GM23338 (cell line): ENCODE measurements around the gene PDSS2. TPM values are rescaled to one million over a fixed set of nuclear protein-coding genes. Genes with fewer than 3 reads are reported as not detected.

Experiments
- ATAC-seq: fragments of 200-7000 bp; cut with Tn5 transposase; 3 replicates; pipeline ENCODE4 v1.9.1; 2020
- DNase-seq: peaks from one replicate; pipeline ENCODE4 v3.0.0-alpha.2; 2015; ENCODE audit warnings: low spot score
- H2AFZ ChIP-seq: fragments of 200-600 bp; sonication (generic); 2 replicates; pipeline ENCODE4 v1.8.0; 2016; ENCODE audit warnings: antibody characterized with exemption, mild to moderate bottlenecking, moderate library complexity
- H3F3A ChIP-seq: fragments of 200-600 bp; sonication (generic); replicated peaks from 2 replicates; pipeline ENCODE4 v1.8.0; 2017; ENCODE audit warnings: antibody characterized with exemption, mixed run types, low read depth
- H3K27ac ChIP-seq: fragments of 200-600 bp; sonication (generic); 2 replicates; pipeline ENCODE4 v1.6.1; 2016; ENCODE audit warnings: low read depth
- H3K27me3 ChIP-seq: fragments of 200-600 bp; sonication (generic); 2 replicates; pipeline ENCODE4 v1.8.0; 2016; ENCODE audit warnings: mild to moderate bottlenecking, mixed run types, moderate library complexity; ENCODE audit not compliant: insufficient read depth
- H3K36me3 ChIP-seq: fragments of 200-600 bp; sonication (generic); 2 replicates; pipeline ENCODE4 v1.8.0; 2016; ENCODE audit warnings: mild to moderate bottlenecking; ENCODE audit not compliant: insufficient read depth
- H3K4me1 ChIP-seq: fragments of 200-600 bp; sonication (generic); 2 replicates; pipeline ENCODE4 v1.8.0; 2016; ENCODE audit warnings: mild to moderate bottlenecking, moderate library complexity; ENCODE audit not compliant: insufficient read depth
- H3K4me2 ChIP-seq: fragments of 200-600 bp; sonication (generic); 2 replicates; pipeline ENCODE4 v1.7.1; 2017; ENCODE audit warnings: mixed run types
- H3K4me3 ChIP-seq: fragments of 200-600 bp; sonication (generic); 2 replicates; pipeline ENCODE4 v1.6.1; 2016; ENCODE audit warnings: mixed run types
- H3K79me2 ChIP-seq: fragments of 200-600 bp; sonication (generic); replicated peaks from 2 replicates; pipeline ENCODE4 v1.8.0; 2017; ENCODE audit warnings: mild to moderate bottlenecking; ENCODE audit not compliant: insufficient read depth
- H3K9me2 ChIP-seq: fragments of 200-600 bp; sonication (generic); 2 replicates; pipeline ENCODE4 v1.8.0; 2017; ENCODE audit not compliant: insufficient read depth
- H4K20me1 ChIP-seq: fragments of 200-600 bp; sonication (generic); replicated peaks from 2 replicates; pipeline ENCODE4 v1.8.0; 2017; ENCODE audit warnings: mild to moderate bottlenecking; ENCODE audit not compliant: insufficient read depth
- H3K27ac Mint-ChIP-seq: 2 replicates; pipeline ENCODE4 v1.8.0; 2020; ENCODE audit warnings: inconsistent platforms, mild to moderate bottlenecking, moderate library complexity, mixed read lengths
- H3K27me3 Mint-ChIP-seq: 3 replicates; pipeline ENCODE4 v1.8.0; 2022; ENCODE audit warnings: low read depth, mild to moderate bottlenecking, moderate library complexity, mixed read lengths, inconsistent platforms; ENCODE audit not compliant: insufficient read depth, poor library complexity
- H3K36me3 Mint-ChIP-seq: 3 replicates; pipeline ENCODE4 v1.8.0; 2021; ENCODE audit warnings: low read depth, mild to moderate bottlenecking, inconsistent platforms, moderate library complexity, mixed read lengths
- H3K4me1 Mint-ChIP-seq: 3 replicates; pipeline ENCODE4 v1.8.0; 2020; ENCODE audit warnings: mild to moderate bottlenecking, inconsistent platforms, mixed read lengths
- H3K4me3 Mint-ChIP-seq: 3 replicates; pipeline ENCODE4 v1.8.0; 2021; ENCODE audit warnings: moderate library complexity, mild to moderate bottlenecking, inconsistent platforms, mixed read lengths
- H3K9me3 Mint-ChIP-seq: 3 replicates; pipeline ENCODE4 v1.8.0; 2020; ENCODE audit warnings: moderate library complexity, mild to moderate bottlenecking, inconsistent platforms, mixed read lengths
- EZH2 ChIP-seq: fragments of 200-600 bp; sonication (generic); IDR thresholded peaks from one replicate; pipeline ENCODE4 v1.8.0; 2017; ENCODE audit warnings: antibody characterized with exemption, mild to moderate bottlenecking, low read depth; ENCODE audit not compliant: unreplicated experiment
- EZH2phosphoT487 ChIP-seq: fragments of 200-600 bp; sonication (generic); IDR thresholded peaks from one replicate; pipeline ENCODE4 v1.8.1; 2018; ENCODE audit warnings: antibody characterized with exemption; ENCODE audit not compliant: unreplicated experiment
- JUNB ChIP-seq: IDR thresholded peaks from one replicate; pipeline ENCODE4 v1.6.1; 2016; ENCODE audit warnings: antibody characterized with exemption; ENCODE audit not compliant: unreplicated experiment
- NANOG ChIP-seq: IDR thresholded peaks from 2 replicates; pipeline ENCODE4 v1.6.1; 2016; ENCODE audit warnings: antibody characterized with exemption, borderline replicate concordance
- POLR2AphosphoS5 ChIP-seq: IDR thresholded peaks from 2 replicates; pipeline ENCODE4 v1.6.1; 2016; ENCODE audit warnings: antibody characterized with exemption, low read depth
- STAT1 ChIP-seq: IDR thresholded peaks from one replicate; pipeline ENCODE4 v1.6.1; 2016; ENCODE audit warnings: antibody characterized with exemption; ENCODE audit not compliant: unreplicated experiment
- ZNF331 ChIP-seq: fragments of 250-450 bp; sonication (Bioruptor Pico); IDR thresholded peaks from 2 replicates; pipeline ENCODE4 v1.5.0; 2020; ENCODE audit warnings: low read depth, mild to moderate bottlenecking, moderate library complexity
- polyA plus RNA-seq: library from polyadenylated mRNA; unstranded; fragments of >200 nt; fragmentation: Nextera tagmentation; extraction: Ambion mirVana; gene quantifications from 2 replicates; pipeline ENCODE4 v1.2.1, GENCODE V29; 2016
- total RNA-seq: library from RNA; depleted of rRNA; stranded (reverse); fragments of >200 nt; shearing (Covaris generic); gene quantifications from 2 replicates; pipeline ENCODE4 v1.2.3, GENCODE V29; 2014
- TF ChIP-seq, protein P1 (sequence below): IDR thresholded peaks from 2 replicates; pipeline ENCODE4 v1.6.1; 2016; ENCODE audit warnings: antibody characterized with exemption
- TF ChIP-seq, protein P2 (sequence below): IDR thresholded peaks from one replicate; pipeline ENCODE4 v1.6.1; 2018; ENCODE audit warnings: antibody characterized with exemption; ENCODE audit not compliant: unreplicated experiment
- TF ChIP-seq, protein P3 (sequence below): fragments of 250-450 bp; sonication (Bioruptor Pico); IDR thresholded peaks from 2 replicates; pipeline ENCODE4 v1.5.0; 2020; ENCODE audit warnings: mild to moderate bottlenecking, moderate library complexity
- TF ChIP-seq, protein P4 (sequence below), 2 experiments: fragments of 200-600 bp in 1 of 2; sonication (generic) in 1 of 2; conservative IDR thresholded peaks; 2 replicates each; pipeline versions ENCODE4 v1.5.1 to v1.6.1; 2016 to 2017; ENCODE audit warnings: antibody characterized with exemption in 2 of 2, low read depth in 2 of 2, mild to moderate bottlenecking in 2 of 2, moderate library complexity in 1 of 2

Gene PDSS2
- total and polyA plus RNA-seq, 2 experiments from 2014 or later, result 7.3 to 16.7 TPM

DNA sequence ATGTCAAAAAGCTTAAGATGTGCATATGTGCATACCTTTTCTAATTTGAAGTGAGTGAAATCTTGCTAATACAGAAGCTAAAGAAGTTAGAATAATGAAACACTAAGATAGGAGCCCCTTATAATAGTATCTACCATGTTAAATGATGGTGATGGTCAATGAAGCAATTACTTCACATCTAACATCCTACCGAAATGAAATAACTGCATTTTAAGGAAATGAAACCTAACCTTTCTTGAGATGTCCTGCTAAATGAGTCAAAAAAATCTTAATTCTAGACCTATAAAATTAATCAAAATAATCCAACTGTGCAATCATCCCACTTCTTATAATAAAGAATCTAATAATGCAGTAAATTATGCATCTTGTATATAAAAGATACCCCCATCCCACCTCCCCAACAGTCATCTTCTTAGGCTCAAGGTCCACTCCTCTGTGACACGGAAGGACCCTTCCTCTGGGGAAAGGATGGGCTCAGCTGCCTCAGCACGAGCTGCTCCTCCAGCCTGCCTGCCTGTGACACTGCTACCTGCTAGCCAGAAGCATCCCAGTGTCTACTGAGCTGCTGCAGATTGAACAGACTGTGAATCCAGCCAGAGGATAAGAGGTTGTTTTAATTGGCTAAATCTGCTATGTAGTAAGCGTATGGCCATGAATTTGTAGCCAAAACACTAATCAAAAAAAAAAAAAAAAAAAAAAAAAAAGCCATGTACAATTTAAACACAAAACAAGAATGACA is 214.5 kb downstream of the PDSS2 start:
- TF ChIP-seq, protein P1, sequence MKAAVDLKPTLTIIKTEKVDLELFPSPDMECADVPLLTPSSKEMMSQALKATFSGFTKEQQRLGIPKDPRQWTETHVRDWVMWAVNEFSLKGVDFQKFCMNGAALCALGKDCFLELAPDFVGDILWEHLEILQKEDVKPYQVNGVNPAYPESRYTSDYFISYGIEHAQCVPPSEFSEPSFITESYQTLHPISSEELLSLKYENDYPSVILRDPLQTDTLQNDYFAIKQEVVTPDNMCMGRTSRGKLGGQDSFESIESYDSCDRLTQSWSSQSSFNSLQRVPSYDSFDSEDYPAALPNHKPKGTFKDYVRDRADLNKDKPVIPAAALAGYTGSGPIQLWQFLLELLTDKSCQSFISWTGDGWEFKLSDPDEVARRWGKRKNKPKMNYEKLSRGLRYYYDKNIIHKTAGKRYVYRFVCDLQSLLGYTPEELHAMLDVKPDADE, result no peak
- TF ChIP-seq EZH2phosphoT487 (no peak), POLR2AphosphoS5 (no peak), NANOG (no peak), STAT1 (no peak), EZH2 (no peak), ZNF331 (no peak), JUNB (no peak)
- TF ChIP-seq, protein P2, sequence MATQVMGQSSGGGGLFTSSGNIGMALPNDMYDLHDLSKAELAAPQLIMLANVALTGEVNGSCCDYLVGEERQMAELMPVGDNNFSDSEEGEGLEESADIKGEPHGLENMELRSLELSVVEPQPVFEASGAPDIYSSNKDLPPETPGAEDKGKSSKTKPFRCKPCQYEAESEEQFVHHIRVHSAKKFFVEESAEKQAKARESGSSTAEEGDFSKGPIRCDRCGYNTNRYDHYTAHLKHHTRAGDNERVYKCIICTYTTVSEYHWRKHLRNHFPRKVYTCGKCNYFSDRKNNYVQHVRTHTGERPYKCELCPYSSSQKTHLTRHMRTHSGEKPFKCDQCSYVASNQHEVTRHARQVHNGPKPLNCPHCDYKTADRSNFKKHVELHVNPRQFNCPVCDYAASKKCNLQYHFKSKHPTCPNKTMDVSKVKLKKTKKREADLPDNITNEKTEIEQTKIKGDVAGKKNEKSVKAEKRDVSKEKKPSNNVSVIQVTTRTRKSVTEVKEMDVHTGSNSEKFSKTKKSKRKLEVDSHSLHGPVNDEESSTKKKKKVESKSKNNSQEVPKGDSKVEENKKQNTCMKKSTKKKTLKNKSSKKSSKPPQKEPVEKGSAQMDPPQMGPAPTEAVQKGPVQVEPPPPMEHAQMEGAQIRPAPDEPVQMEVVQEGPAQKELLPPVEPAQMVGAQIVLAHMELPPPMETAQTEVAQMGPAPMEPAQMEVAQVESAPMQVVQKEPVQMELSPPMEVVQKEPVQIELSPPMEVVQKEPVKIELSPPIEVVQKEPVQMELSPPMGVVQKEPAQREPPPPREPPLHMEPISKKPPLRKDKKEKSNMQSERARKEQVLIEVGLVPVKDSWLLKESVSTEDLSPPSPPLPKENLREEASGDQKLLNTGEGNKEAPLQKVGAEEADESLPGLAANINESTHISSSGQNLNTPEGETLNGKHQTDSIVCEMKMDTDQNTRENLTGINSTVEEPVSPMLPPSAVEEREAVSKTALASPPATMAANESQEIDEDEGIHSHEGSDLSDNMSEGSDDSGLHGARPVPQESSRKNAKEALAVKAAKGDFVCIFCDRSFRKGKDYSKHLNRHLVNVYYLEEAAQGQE, result no peak
- TF ChIP-seq, protein P3, sequence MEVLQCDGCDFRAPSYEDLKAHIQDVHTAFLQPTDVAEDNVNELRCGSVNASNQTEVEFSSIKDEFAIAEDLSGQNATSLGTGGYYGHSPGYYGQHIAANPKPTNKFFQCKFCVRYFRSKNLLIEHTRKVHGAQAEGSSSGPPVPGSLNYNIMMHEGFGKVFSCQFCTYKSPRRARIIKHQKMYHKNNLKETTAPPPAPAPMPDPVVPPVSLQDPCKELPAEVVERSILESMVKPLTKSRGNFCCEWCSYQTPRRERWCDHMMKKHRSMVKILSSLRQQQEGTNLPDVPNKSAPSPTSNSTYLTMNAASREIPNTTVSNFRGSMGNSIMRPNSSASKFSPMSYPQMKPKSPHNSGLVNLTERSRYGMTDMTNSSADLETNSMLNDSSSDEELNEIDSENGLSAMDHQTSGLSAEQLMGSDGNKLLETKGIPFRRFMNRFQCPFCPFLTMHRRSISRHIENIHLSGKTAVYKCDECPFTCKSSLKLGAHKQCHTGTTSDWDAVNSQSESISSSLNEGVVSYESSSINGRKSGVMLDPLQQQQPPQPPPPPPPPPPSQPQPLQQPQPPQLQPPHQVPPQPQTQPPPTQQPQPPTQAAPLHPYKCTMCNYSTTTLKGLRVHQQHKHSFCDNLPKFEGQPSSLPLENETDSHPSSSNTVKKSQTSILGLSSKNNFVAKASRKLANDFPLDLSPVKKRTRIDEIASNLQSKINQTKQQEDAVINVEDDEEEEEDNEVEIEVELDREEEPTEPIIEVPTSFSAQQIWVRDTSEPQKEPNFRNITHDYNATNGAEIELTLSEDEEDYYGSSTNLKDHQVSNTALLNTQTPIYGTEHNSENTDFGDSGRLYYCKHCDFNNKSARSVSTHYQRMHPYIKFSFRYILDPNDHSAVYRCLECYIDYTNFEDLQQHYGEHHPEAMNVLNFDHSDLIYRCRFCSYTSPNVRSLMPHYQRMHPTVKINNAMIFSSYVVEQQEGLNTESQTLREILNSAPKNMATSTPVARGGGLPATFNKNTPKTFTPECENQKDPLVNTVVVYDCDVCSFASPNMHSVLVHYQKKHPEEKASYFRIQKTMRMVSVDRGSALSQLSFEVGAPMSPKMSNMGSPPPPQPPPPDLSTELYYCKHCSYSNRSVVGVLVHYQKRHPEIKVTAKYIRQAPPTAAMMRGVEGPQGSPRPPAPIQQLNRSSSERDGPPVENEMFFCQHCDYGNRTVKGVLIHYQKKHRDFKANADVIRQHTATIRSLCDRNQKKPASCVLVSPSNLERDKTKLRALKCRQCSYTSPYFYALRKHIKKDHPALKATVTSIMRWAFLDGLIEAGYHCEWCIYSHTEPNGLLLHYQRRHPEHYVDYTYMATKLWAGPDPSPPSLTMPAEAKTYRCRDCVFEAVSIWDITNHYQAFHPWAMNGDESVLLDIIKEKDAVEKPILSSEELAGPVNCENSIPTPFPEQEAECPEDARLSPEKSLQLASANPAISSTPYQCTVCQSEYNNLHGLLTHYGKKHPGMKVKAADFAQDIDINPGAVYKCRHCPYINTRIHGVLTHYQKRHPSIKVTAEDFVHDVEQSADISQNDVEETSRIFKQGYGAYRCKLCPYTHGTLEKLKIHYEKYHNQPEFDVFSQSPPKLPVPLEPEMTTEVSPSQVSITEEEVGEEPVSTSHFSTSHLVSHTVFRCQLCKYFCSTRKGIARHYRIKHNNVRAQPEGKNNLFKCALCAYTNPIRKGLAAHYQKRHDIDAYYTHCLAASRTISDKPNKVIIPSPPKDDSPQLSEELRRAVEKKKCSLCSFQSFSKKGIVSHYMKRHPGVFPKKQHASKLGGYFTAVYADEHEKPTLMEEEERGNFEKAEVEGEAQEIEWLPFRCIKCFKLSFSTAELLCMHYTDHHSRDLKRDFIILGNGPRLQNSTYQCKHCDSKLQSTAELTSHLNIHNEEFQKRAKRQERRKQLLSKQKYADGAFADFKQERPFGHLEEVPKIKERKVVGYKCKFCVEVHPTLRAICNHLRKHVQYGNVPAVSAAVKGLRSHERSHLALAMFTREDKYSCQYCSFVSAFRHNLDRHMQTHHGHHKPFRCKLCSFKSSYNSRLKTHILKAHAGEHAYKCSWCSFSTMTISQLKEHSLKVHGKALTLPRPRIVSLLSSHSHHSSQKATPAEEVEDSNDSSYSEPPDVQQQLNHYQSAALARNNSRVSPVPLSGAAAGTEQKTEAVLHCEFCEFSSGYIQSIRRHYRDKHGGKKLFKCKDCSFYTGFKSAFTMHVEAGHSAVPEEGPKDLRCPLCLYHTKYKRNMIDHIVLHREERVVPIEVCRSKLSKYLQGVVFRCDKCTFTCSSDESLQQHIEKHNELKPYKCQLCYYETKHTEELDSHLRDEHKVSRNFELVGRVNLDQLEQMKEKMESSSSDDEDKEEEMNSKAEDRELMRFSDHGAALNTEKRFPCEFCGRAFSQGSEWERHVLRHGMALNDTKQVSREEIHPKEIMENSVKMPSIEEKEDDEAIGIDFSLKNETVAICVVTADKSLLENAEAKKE (CRISPR knock-in tag), result no peak
- TF ChIP-seq, protein P4, sequence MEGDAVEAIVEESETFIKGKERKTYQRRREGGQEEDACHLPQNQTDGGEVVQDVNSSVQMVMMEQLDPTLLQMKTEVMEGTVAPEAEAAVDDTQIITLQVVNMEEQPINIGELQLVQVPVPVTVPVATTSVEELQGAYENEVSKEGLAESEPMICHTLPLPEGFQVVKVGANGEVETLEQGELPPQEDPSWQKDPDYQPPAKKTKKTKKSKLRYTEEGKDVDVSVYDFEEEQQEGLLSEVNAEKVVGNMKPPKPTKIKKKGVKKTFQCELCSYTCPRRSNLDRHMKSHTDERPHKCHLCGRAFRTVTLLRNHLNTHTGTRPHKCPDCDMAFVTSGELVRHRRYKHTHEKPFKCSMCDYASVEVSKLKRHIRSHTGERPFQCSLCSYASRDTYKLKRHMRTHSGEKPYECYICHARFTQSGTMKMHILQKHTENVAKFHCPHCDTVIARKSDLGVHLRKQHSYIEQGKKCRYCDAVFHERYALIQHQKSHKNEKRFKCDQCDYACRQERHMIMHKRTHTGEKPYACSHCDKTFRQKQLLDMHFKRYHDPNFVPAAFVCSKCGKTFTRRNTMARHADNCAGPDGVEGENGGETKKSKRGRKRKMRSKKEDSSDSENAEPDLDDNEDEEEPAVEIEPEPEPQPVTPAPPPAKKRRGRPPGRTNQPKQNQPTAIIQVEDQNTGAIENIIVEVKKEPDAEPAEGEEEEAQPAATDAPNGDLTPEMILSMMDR (conservative IDR thresholded peaks at IDR 0.05; ENCODE audit: low read depth in 2 of 2), result no peak
- H3K36me3 Mint-ChIP-seq, result no peaks in the 10 kb centered on the region
- no peaks in the 10 kb centered on the region for H3K79me2 ChIP-seq
- no peaks in the 10 kb centered on the region for H3K36me3 ChIP-seq
- no peaks in the 10 kb centered on the region for H4K20me1 ChIP-seq
- ATAC-seq, result no peak; the same call in 2 of the 3 replicates
- H3F3A ChIP-seq, result no peaks in the 10 kb centered on the region
- H3K27ac ChIP-seq, result no peak overlapping the region
- no peak overlapping the region for H3K27ac Mint-ChIP-seq
- H3K27me3 ChIP-seq, result no peaks in the 10 kb centered on the region
- no peak overlapping the region for H3K4me2 ChIP-seq
- no peaks in the 10 kb centered on the region for H3K9me3 Mint-ChIP-seq
- no peak for DNase-seq
- H3K4me1 ChIP-seq, result no peaks in the 10 kb centered on the region
- no peaks in the 10 kb centered on the region for H3K27me3 Mint-ChIP-seq
- H3K4me1 Mint-ChIP-seq, result peaks cover 7% of the 10 kb centered on the region; the same call in 2 of the 3 replicates
- H2AFZ ChIP-seq, result no peak overlapping the region
- no peak overlapping the region for H3K4me3 Mint-ChIP-seq
- H3K4me3 ChIP-seq, result no peak overlapping the region
- no peaks in the 10 kb centered on the region for H3K9me2 ChIP-seq
